T-helper 2 cell (primary cell): Measurements from ENCODE around the gene GUCD1.

ENCODE experiments used
- DNase-seq, 5 experiments: peaks; one replicate each; pipeline versions ENCODE4 v3.0.0 to v3.0.0-alpha.2; 2012 to 2022

GUCD1 gene

GRCh38 chr22:24523873-24524272 lies 31.1 kb downstream of the GUCD1 start:
- no peak for DNase-seq

- peak in 1 of 5 experiments; percentile 71 for DNase-seq
Observed at GRCh38 chr22:24521791-24522245, 33.1 kb downstream of the GUCD1 start.

- DNase-seq: no peak
Observed at GRCh38 chr22:24519496-24519895, 35.4 kb downstream of the GUCD1 start.

GRCh38 chr22:24518771-24519485 lies 36.0 kb downstream of the GUCD1 start:
- DNase-seq: no peak

- DNase-seq: no peak
Observed at GRCh38 chr22:24518228-24518627, 36.7 kb downstream of the GUCD1 start.

GRCh38 chr22:24517446-24517845 lies 37.5 kb downstream of the GUCD1 start:
- DNase-seq: no peak

GRCh38 chr22:24516301-24516737 lies 38.6 kb downstream of the GUCD1 start:
- DNase-seq: no peak

GRCh38 chr22:24515027-24515338 lies 40.0 kb downstream of the GUCD1 start:
- DNase-seq: no peak

- DNase-seq: no peak
Observed at GRCh38 chr22:24514241-24515026, 40.5 kb downstream of the GUCD1 start.

- no peak for DNase-seq
Observed at GRCh38 chr22:24513378-24514240, 41.3 kb downstream of the GUCD1 start.

- no peak for DNase-seq
Observed at GRCh38 chr22:24512043-24512442, 42.9 kb downstream of the GUCD1 start.

GRCh38 chr22:24510637-24511625 lies 44.0 kb downstream of the GUCD1 start:
- DNase-seq: no peak

GRCh38 chr22:24507716-24508115 lies 47.2 kb downstream of the GUCD1 start:
- no peak for DNase-seq

- no peak for DNase-seq
Observed at GRCh38 chr22:24506802-24507438, 48.0 kb downstream of the GUCD1 start.

- no peak for DNase-seq
Observed at GRCh38 chr22:24504956-24505736, 49.8 kb downstream of the GUCD1 start.

GRCh38 chr22:24504540-24504939 lies 50.4 kb downstream of the GUCD1 start:
- no peak for DNase-seq

- no peak for DNase-seq
Observed at GRCh38 chr22:24503843-24504338, 51.0 kb downstream of the GUCD1 start.

GRCh38 chr22:24503137-24503842 lies 51.6 kb downstream of the GUCD1 start:
- peak in 4 of 5 experiments; percentile 36 to 49 (median 44) for DNase-seq

- no peak for DNase-seq
Observed at GRCh38 chr22:24502541-24502940, 52.4 kb downstream of the GUCD1 start.

- no peak for DNase-seq
Observed at GRCh38 chr22:24502034-24502433, 52.9 kb downstream of the GUCD1 start.
